T1000 (cell line): ENCODE results near the gene ITCH.
"Not testable (repeated sequence)": the region's sequence is repeated elsewhere in the genome, so short reads cannot be mapped to it uniquely, and the experiment has no call there.

Experiments used
- DNase-seq: peaks from one replicate; lab custom pipeline; 2025; ENCODE audit warnings: mixed read lengths; lab: John Stamatoyannopoulos, UW

The ITCH gene

GRCh38 chr20:34458631-34459030, 95.6 kb downstream of the ITCH start:
- DNase-seq: no peak

DNA sequence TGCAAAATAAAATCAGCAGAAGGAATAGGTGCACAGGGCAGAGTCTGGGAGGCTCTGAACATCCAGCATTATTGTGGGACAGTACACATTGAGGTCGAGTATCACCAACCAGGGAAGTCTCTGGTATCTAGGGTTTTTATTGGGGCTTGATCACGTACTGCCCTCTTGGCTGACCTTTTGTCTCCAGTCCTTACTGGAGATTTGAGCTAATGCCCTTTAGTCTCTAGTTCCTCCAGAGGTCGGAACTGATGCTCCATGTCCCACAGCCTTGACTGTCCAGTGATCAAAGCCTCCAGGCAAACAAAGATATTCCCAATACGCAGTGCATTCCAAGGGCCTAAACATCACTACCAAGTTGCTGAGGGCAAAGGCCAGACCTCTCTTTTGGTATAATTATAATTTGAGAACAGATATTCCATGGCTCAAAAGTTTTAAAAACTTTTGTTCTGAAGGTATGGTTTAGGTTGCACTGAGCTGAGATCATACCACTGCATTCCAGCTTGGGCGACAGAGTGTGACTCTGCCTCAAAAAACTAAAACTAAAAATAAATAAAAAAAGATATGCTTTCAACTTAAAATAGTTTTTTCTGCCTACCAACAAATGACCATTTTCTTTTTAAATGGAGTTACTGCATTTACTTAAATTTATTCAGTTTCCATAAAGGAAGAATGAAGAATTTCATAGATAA, 96.3 kb downstream of the ITCH start:
- DNase-seq: no peak

DNA sequence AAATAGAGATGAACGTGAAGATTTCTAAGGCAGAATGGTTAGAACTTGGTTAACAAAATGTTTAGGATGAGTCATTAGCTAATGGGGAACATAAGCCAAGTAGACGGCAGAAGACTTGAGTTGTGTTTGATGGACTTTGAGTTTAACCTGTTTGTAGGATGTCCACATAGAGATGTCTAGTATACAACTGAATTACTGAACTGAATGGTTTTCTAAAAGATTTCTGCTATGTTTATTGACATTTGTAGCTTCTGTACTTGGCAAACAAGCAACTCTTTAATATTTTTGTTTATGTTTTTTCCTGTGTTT, 98.7 kb downstream of the ITCH start:
- DNase-seq: no peak

- DNase-seq: no peak
Measured at GRCh38 chr20:34468951-34469350, 105.9 kb downstream of the ITCH start.

DNA sequence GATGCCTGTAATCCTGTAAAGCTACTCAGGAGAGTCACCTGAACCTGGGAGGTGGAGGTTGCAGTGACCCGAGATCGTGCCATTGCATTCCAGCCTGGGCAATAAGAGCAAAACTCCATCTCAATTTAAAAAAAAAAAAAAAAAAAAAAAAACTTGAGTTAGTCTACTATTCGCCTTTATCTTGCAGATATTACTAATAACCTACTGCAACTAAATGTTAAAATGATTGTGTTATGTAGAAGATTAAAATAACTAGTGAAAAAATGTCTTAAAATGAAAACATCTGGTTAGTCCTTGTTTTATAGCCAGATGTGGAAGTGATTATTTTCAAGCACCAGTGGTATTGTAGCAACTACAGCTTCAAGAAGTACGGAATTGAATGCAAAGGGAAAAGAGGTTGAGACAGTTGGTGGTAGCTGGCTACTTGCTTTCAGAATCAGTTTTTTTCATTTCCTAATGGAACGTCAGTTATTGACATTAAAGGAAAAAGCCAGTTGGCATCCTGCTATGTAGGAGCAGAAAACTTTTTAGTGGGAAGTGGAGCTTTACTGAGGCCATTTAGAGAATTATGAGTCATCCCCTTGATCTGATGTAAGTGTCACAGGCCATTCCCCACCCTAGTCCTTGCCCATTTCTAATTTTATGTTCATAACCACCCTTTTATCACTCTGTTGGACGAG, 109.3 kb downstream of the ITCH start:
- DNase-seq: no peak

DNA sequence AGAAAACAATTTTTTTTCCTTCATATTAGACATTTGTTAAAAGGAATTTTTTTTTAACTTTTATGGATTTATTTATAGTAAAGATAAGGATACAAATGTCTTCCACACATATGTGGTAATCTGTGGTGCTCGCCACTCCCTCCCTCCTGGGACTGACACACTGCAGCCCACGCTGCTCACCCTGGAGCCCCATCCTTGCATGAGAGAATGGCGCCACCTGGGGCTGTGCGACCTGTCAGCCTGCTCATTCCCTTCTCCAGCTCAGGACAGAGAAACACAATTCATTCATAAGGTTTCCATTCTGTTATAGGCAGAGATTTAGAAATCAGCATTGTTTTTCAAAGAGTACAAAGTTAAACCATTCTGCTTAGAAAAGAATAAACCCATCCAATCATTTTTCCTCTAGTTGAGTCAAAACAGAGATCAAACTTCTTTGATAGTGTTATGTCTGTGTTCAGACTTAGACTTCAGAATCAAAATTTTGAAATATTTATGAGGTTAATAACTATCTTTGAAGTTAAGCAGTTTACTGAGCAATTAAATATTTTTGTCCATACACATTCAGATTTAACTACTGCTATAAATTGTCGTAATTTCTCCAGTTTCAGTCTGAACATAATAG, 110.3 kb downstream of the ITCH start:
- no peak for DNase-seq

DNA sequence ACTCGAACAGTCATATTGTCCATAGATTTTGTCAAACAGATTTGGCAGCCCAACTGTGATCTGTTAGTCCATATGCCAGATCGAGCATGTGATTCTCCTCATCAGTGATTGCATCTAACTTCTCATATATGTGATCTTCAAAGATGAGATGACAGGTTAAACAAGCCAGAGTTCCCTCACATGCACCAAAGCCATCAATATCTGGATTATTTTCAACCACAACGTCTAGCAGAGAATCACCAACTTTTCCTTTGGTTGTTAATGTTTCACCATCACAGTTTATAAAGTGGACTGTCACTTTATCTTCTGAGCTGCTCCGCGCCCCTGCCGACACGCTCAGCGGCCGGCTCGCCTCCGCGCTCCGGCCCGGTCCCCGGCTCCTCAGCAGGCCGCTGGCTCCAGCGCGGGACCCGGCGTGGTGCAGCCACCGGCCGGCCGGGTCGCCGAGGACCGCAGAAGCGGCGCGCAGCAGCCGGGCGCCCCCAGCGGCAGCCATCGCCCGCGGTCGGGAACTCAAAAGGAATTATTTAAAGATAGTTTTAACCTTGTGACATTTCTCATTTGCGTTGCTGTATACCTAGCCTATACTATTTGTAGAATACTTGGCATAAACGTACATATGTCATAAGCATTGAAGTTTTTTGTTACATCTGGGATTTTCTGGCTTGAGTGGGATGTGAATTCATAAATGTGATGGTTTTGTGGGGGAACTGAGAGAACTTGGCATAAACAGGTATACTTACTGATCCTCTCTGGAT, 113.1 kb downstream of the ITCH start:
- DNase-seq: no peak

DNA sequence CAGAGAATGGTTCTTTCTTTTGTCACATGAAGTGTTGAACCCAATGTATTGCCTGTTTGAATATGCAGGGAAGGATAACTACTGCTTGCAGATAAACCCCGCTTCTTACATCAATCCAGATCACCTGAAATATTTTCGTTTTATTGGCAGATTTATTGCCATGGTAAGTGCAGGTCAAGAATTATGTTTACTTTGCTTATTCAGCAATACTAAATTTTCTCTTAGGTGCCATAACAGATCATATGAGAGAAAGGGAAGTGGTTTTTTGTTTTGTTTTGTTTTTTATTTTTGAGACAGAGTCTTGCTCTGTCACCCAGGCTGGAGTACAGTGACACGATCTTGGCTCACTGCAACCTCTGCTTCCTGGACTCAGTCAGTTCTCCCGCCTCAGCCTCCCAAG, 116.6 kb downstream of the ITCH start:
- DNase-seq: no peak

GRCh38 chr20:34482154-34482553, 119.1 kb downstream of the ITCH start:
- DNase-seq: not testable (repeated sequence)

- not testable (repeated sequence) for DNase-seq
Measured at GRCh38 chr20:34483585-34484220, 120.6 kb downstream of the ITCH start.

- DNase-seq: no peak
Measured at GRCh38 chr20:34485068-34485634, 122.1 kb downstream of the ITCH start.

- DNase-seq: no peak
Measured at GRCh38 chr20:34491226-34491931, 128.3 kb downstream of the ITCH start.

DNA sequence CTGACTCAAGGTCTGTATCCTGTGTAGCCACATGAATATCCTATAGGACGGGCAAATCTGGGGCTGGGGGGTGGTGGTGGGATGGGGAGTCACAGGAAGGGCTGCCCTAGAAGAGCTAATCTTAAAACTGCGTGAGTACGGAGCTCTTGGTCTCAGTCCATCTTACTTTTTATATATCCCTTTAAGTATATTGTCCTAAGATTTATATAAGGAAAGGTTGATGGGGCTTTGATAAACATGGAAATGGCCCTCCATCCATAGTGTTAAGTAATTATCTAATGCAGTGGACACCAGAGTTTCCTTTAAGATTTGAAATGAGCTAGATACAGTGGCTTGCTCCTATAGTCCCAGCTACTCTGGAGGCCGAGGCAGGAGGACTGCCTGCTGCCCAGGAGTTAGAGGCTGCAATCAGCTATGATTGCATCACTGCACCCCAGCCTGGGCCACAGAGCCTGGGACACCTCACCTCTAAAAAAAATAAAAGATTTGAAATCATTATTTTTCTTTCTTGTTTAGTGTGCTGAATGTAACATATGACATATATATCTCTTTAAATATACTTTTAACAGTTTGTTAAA, 128.9 kb downstream of the ITCH start:
- no peak for DNase-seq

DNA sequence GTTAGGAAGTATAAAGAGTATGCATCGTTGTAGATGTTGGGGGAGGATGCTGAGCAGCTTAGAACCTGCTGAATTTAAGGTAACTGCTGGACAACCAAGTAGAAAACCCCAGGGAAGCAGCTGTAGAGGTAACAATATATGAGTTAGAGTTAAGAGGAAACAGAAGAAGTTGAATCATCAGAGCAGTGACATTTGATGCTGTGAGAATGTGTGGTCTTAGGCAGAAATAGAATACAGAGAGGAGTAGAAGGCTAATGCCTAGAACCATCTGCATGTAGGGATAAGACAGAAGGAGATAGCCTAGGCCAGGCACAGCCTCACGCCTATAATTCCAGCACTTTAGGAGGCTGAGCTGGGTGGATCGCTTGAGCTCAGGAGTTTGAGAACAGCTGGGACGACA, 130.6 kb downstream of the ITCH start:
- DNase-seq: no peak

DNA sequence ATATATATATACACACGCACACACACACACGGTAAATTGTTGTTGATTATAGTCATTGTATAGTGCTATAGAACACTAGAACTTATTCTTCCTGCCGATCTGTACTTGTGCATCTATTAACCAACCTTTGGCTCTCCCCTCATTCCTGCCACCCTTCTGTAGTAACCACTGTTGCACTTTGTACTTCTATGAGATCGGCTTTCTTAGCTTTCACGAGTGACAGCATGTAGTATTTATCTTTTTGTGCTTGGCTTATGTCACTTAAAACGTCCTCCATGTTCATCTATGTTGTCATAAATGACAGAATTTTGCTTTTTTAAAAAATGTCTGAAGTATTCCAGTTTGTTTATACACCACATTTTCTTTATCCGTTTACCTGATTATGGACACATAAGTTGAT, 132.2 kb downstream of the ITCH start:
- DNase-seq: no peak

DNA sequence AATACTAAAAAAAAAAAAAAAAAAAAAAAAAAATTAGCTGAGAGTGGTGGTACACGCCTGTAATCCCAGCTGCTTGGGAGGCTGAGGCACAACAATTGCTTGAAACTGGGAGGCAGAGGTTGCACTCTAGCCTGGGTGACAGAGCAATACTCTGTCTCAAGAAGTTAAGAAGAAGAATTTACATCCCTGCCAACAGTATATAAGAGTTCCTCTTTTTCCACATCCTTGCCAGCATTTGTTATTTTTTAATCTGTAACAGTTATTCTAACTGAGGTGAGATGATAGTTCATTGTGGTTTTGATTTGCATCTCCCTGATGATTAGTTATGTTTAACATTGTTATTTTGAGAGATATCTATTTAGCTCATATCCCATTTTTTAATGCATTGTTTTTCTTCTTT, 132.8 kb downstream of the ITCH start:
- no peak for DNase-seq

DNA sequence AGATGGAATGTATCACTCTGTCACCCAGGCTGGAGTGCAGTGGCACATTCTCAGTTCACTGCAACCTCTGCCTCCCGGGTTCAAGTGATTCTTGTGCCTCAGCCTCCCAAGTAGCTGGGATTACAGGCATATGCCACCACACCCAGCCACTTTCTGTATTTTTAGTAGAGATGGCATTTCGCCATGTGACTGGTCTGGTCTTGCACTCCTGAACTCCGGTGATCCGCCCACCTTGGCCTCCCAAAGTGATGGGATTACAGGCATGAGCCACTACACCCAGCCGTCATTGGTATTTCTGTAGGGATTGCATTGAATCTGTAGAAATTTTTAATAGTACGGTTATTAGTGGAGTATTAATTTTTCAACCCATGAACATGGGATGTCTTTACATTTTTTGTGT, 134.5 kb downstream of the ITCH start:
- DNase-seq: not testable (repeated sequence)

DNA sequence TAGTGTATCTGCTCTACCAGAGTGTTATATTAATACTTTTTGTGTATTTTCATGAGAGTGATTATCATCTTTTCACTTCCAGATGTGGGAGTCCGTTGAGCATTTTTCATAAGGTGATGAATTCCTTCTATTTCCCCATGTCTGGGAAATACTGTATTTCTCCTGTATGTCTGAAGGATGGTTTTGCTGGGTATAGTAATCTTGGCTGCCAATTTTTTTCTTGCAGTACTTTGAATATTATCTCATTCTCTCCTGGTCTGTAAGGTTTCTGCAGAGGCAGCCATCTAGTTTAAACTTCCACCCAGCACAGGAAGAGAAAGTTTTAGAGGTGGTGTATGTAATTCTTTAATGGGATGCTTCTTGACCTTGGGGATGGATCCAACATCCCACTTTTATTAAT, 137.8 kb downstream of the ITCH start:
- no peak for DNase-seq

- no peak for DNase-seq
Measured at GRCh38 chr20:34506480-34506879, 143.4 kb downstream of the ITCH start.

DNA sequence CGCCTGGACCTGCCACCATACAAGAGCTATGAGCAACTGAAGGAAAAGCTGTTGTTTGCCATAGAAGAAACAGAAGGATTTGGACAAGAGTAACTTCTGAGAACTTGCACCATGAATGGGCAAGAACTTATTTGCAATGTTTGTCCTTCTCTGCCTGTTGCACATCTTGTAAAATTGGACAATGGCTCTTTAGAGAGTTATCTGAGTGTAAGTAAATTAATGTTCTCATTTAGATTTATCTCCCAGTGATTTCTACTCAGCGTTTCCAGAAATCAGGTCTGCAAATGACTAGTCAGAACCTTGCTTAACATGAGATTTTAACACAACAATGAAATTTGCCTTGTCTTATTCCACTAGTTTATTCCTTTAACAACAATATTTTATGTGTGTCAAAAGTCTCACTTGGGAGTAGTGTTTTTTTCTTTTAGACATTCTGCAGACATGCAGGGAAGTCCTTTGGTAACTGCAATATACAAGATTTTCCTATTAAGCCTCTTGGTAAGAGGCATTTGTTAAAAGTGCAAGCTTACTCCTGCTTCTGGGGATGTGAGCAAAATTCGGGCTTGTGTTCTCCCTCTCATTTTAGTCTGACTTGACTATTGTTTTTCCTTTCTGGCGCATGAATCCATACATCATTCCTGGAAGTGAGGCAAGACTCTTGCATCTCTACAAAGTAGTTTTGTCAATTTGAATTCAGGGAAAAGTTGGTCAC, 144.8 kb downstream of the ITCH start:
- DNase-seq: no peak
